ENCODE results near the gene TMTC2.

TMTC2 gene

DNA sequence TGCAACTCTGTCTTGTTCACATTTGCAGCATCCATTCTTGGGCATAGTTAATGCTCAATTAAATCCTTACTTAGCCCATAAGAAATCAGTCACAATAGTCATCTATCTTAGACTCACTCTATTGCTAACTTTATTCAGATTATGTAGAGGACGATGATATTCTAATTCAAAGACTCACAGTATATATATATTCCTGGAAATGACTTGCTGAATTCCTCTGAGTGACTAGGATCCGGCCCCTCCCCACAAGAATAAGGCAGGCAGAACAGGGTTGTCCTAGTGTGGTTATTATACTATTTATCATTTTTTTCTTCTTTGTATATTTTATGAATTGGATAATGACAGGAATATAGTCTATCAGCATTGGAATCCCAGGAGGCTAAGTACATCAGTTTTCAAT, 275.1 kb downstream of the TMTC2 start:
- no peak for DNase-seq (ENCODE audit: low read depth)
- H3K4me3 ChIP-seq (ENCODE audit: low read length) = no peak overlapping the region
- TF ChIP-seq, protein P1, sequence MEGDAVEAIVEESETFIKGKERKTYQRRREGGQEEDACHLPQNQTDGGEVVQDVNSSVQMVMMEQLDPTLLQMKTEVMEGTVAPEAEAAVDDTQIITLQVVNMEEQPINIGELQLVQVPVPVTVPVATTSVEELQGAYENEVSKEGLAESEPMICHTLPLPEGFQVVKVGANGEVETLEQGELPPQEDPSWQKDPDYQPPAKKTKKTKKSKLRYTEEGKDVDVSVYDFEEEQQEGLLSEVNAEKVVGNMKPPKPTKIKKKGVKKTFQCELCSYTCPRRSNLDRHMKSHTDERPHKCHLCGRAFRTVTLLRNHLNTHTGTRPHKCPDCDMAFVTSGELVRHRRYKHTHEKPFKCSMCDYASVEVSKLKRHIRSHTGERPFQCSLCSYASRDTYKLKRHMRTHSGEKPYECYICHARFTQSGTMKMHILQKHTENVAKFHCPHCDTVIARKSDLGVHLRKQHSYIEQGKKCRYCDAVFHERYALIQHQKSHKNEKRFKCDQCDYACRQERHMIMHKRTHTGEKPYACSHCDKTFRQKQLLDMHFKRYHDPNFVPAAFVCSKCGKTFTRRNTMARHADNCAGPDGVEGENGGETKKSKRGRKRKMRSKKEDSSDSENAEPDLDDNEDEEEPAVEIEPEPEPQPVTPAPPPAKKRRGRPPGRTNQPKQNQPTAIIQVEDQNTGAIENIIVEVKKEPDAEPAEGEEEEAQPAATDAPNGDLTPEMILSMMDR (conservative IDR thresholded peaks at IDR 0.05; ENCODE audit: low read depth, low read length) = no peak

DNA sequence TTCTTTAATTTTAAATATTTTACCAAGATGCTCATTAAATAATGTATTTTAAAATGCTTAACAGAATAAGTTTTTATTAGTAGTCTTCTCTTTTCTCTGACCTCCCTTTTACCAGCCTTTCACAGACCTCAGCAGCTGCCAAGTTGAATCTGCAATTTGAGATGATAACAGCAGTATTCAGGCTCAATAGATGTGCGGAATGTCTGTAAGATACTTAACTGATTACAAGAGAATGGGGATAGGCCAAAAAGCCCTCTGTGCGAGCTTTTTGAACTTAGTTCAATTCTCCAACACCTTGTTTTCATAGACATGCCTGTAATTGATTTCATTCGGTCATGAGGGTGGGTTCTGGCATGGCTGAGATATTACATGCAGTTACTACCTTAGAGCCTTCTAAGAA, 277.2 kb downstream of the TMTC2 start:
- no peak for DNase-seq (ENCODE audit: low read depth)
- no peak overlapping the region for H3K4me3 ChIP-seq (ENCODE audit: low read length)
- TF ChIP-seq, protein P1 (conservative IDR thresholded peaks at IDR 0.05; ENCODE audit: low read depth, low read length) = no peak

DNA sequence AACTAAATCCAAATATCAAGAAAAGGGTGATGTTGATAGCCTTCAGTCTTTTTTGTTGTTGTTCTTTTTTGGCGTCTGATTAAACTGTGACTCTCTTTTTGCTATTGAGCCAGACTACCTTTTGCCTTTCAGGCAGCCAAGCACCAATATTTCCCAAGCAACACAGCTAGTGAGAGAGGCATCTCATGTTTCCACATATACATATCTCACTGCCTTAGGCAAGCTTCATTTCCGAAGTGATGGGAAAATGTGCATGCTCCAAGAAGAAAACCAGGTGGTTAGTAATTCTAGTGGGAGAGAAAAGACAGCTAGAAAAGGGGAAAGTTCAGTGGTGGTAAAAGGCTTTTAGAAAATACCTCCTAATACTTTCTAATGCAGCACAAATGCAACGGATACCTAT, 277.7 kb downstream of the TMTC2 start:
- no peak for DNase-seq (ENCODE audit: low read depth)
- TF ChIP-seq, protein P1 (conservative IDR thresholded peaks at IDR 0.05; ENCODE audit: low read depth, low read length) = no peak
- no peak overlapping the region for H3K4me3 ChIP-seq (ENCODE audit: low read length)

GRCh38 chr12:82966001-82966559, 279.4 kb downstream of the TMTC2 start:
- TF ChIP-seq, protein P1 (conservative IDR thresholded peaks at IDR 0.05; ENCODE audit: low read depth, low read length) = no peak
- DNase-seq (ENCODE audit: low read depth) = no peak
- H3K4me3 ChIP-seq (ENCODE audit: low read length) = no peak overlapping the region

DNA sequence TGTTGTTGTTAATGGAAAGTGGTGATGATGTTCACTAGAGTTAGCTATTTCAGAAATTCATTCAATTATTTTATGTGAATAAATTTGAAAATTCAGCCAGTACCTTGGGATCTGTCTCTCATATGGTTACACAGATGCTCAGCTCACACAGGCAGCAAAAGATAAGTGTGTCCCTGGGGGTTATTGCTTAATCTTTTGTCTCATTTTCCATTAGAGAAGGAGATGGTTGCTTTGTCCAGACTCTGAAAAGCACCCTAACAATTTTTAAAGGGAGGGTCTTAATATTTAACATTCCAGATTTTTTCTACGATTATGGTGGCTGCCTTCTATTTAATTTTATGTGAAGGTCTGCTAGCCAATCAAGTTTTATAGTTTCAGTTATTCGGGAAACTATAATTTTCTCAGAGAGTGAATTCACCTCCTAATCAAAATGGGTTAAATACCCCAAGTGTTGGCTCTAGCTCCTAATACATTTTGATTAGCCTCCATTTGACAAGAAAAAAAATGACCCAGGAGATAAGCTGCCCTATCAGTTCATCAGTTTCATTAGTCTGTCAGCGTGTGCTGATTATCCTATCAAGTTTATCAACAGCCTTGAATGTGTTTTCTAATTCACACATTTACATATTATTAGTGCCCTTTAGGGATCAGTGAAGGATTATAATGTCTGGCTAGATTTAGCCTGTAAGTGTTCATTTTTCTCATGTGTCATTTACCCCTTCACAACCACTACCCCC, 282.1 kb downstream of the TMTC2 start:
- DNase-seq (ENCODE audit: low read depth) = no peak
- TF ChIP-seq, protein P1 (conservative IDR thresholded peaks at IDR 0.05; ENCODE audit: low read depth, low read length) = no peak
- H3K4me3 ChIP-seq (ENCODE audit: low read length) = no peak overlapping the region

- no peak overlapping the region for H3K4me3 ChIP-seq (ENCODE audit: low read length)
- TF ChIP-seq, protein P1 (conservative IDR thresholded peaks at IDR 0.05; ENCODE audit: low read depth, low read length) = no peak
- no peak for DNase-seq (ENCODE audit: low read depth)
These were observed 283.9 kb downstream of the TMTC2 start for GRCh38 chr12:82970614-82971013.

GRCh38 chr12:82971584-82971983, 284.9 kb downstream of the TMTC2 start:
- no peak for DNase-seq (ENCODE audit: low read depth)
- TF ChIP-seq, protein P1 (conservative IDR thresholded peaks at IDR 0.05; ENCODE audit: low read depth, low read length) = no peak

More at GRCh38 chr12:82971584-82971983, 284.9 kb downstream of the TMTC2 start:
- H3K4me3 ChIP-seq (ENCODE audit: low read length) = no peak overlapping the region

Data from retinal pigment epithelial cell (primary cell).